Embryonic facial prominence (tissue), 1 donor: Measurements from ENCODE around the gene UNKL.
A peak's percentile ranks its signal among the peaks of the same experiment; 100 is the strongest.

Source experiments
- DNase-seq: peaks from one replicate; pipeline ENCODE4 v3.0.0-alpha.2; 2016; ENCODE audit errors: extremely low spot score

UNKL gene

DNA sequence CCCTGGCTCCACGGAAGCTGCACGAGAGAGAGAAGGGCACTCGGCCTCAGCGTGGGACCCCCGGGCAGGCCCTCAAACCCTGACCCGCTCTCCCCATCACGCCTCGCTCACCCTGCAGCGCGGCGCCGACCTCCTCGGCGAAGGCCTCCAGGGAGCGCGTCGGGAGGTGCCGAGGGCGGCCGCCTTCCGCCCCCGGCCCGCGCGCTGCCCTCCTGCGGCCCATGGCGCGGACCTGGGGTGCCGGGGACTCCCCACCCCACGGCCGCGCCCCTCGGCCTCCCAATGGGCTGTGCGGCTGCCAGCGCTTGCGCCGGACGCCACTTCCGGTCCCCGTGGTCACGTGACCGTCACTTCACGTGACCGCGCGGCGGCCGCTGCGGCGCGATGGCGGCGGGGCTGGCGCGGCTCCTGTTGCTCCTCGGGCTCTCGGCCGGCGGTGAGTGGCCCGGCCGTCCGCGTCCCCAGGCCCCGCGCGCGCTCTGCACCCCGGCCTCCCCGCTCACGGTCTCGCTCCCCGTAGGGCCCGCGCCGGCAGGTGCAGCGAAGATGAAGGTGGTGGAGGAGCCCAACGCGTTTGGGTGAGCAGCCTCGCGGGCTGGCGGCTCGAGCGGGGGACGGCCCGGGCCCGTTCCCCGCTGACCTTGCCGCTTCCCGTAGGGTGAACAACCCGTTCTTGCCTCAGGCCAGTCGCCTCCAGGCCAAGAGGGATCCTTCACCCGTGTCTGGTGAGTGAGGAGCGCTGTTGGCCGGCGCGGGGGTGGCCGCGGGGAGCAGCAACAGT, 62.7 kb downstream of the UNKL start, which contains the start of the genes GNPTG and TSR3:
Gene GNPTG (plus strand): TSS at position 350 of the 781 bp plus-strand sequence. CDS start 35 bp downstream, at position 385.
Gene TSR3 (minus strand): TSS at position 297 of the 781 bp plus-strand sequence. CDS start 74 bp downstream, at position 223.
- peak; percentile 56 for DNase-seq

DNA sequence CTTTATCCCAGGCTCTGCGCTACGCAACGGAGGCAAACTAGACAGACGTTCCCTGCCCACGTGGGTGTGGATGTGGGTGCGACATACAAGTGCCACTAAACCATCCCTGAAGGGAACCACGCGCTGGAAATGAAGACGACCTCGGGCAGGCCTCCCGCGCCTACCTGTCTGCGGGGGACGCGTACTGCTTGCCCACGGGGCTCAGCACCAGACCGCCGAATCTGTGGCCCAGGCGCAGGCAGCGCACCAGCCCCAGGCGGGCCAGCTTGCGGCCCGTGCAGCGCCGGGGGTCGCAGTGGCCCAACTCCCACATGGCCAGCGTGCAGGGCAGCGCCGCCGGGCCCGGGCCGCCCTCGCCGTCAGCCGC, 63.3 kb downstream of the UNKL start:
- DNase-seq = no peak

DNA sequence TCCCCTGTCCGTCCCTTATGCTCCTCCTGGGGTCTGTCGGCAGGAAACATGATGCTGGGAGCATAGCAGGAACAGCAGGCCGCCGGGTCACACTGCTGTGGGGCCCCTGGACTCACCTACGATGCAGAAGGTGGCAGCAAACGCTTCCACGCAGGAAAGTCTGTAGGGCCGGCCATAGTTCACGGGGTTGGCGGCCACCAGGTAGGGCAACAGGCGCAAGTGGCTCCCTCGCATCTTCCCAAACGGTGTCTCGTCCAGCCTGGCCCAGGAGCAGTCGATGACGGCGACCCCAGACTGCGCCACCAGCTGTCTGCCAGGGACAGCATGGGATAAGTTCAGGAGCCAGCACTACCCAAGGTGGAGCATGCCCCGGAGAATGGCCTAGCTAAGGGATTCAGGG, 63.8 kb downstream of the UNKL start:
- no peak for DNase-seq

DNA sequence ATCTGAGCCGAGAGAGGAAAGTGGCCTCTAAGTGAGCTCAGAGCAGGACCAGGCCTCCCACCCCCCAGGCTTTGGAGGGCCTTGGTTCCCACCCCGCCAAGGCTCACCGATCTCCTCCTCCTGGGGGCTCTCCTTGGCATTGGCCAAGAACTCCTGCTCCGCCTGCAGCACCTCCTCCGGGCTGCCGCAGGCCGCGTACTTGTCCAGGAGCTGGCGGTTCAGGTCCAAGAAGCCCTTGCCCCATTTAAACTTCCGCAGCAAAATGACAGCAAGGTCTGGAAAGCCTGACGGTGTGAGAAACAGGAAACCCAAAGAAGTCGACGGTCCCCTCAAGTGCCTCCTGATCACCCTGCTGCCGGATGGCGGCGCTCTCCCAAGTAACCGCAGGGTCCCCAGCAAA, 64.6 kb downstream of the UNKL start:
- DNase-seq = no peak

DNA sequence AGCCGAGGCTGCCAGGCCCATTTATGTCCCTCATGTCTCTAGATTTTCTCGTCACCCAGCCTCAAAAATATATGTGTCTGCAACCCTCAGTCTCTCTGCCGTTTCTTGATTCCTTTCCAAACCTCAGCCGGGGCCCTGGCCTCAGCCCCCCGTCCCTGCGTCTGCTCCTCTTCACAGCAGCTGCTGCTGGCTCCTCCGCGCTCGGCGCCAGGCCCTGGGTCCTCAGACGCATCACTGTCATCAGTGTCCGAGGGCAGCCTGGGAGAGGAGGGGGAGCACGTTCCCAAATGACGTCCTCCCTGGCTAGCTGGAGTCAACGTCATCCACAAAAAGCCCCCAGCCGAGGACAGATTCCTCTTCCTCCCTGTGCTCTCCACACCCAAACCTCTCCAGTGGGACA, 65.2 kb downstream of the UNKL start:
- DNase-seq = no peak

DNA sequence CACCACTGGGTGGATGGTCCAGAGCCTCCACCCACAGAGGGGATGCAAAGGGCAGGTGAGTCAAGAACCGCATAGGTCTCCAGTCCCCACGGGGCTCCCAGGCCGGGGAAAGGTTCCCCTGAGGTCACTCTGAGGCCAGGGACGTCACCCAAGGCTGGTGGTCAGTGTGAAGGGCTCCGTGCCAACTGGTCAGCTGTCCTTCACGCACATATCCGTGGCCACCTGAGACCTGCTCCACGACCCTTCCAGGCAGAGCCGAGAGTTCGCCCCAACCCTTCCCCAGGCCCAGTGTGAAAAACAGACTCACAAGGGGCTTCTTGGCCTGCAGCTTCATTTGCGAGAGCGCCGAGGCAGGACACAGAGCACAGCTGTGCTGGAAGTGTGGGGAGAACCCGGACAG, 65.6 kb downstream of the UNKL start:
- no peak for DNase-seq

DNA sequence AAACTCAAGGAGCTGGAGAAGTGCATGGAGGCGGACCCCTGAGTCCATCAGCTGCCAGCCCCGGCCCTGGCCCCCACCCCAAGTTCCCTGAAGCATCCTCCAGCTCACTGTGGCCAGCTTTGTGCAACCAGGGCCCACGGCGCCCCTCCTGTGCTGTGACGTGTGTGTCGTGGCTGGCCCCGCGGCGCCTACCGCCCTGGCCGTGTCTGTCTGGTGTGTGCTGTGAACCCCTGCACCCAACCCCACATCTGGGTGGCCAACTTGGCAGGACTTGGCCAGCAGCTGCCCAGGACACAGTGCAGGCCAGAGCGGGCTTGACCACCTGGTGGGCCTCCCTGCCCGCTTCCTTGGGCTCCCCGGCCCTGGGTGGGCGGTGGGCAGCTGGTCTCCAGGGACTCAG, 66.1 kb downstream of the UNKL start:
- no peak for DNase-seq

DNA sequence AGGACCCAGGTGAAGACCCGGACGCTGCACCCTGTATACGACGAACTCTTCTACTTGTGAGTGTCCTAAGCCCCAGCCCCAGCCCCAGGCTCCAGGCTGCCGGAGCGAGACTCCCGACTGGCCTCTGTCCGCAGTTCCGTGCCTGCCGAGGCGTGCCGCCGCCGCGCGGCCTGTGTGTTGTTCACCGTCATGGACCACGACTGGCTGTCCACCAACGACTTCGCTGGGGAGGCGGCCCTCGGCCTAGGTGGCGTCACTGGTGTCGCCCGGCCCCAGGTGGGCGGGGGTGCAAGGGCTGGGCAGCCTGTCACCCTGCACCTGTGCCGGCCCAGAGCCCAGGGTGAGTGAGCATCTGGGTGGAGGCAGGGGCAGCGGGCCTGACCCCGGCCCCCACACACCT, 66.5 kb downstream of the UNKL start:
- DNase-seq = no peak

DNA sequence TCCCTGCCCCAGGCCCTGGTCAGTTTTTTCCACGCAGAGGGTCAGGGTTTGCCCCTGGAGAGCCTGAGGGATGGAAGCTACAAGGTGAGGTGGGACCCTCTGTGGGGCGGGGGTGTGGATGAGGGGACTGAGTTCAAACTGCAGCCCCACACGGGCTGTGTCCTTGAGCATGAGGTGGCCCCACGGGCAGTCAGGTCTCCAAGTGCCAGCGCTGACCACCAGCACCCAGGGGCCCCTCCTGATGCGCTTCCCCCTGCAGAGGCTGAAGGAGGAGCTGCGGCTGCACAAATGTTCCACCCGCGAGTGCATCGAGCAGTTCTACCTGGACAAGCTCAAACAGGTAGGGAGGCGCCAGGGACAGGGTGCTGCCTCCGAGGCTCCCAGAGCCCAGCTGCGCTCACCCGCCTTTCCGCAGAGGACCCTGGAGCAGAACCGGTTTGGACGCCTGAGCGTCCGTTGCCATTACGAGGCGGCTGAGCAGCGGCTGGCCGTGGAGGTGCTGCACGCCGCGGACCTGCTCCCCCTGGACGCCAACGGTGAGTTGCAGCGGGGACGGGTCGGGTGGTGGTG, 67.1 kb downstream of the UNKL start:
- no peak for DNase-seq

DNA sequence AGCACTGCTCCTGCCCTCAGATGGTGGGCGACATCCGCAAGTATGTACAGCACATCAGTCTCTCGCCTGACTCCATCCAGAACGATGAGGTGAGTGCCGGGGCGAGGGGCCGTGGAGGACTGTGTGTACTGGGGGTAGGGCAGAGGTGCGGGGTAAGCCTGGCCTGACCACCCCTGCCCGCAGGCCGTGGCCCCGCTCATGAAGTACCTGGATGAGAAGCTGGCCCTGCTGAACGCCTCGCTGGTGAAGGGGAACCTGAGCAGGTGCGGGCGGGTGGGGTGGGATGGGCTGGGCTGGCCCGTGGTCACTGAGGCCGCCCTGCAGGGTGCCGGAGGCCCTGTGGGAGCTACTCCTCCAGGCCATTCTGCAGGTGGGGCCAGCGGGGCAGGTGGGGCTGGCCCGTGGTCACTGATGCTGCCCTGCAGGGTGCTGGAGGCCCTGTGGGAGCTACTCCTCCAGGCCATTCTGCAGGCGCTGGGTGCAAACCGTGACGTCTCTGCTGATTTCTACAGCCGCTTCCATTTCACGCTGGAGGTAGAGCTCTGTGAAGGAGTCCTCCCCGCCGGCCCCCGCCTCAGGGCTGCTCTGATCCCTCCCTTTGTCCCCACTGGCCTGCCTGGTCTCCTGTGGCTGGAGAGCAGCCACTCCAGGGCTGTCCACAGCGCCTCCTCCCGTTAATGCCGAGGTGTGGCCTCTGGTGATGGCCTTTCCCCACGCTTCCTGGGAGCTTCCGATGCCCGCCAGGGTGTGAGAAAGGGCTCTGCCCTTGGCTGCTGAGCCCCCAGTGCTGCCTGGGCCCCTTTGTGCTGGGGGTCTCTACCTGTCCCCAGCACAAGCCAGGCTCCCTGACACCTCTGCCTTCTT, 67.8 kb downstream of the UNKL start:
- no peak for DNase-seq

DNA sequence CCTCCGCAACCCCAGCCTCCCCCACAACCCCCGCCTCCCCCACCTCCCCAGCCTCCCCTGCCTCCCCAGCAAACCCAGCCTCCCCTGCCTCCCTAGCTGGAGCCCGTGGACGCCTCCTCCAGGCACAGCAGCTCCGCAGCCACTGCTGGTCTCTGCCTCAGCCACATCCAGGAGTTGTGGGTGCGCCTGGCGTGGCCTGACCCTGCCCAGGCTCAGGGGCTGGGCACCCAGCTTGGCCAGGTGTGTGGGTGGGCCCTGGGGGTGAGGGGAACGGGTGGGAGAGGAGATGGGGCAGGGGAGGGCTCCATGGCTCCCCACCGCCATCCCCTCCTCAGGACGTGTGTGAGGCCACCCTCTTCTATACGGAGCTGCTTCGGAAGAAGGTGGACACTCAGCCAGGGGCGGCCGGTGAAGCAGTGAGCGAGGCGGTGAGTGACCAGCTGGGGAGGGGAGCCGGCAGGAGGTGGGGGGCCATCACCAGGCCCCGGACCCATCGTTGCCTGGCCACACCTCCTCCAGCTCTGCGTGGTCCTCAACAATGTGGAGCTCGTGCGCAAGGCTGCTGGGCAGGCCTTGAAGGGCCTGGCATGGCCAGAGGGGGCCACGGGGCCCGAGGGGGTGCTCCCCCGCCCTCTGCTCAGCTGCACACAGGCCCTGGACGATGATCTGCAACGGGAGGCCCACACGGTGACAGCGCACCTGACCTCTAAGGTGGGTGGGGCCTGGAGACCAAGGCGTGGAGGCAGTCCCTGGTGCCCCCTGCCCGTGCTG, 68.7 kb downstream of the UNKL start:
- no peak for DNase-seq

DNA sequence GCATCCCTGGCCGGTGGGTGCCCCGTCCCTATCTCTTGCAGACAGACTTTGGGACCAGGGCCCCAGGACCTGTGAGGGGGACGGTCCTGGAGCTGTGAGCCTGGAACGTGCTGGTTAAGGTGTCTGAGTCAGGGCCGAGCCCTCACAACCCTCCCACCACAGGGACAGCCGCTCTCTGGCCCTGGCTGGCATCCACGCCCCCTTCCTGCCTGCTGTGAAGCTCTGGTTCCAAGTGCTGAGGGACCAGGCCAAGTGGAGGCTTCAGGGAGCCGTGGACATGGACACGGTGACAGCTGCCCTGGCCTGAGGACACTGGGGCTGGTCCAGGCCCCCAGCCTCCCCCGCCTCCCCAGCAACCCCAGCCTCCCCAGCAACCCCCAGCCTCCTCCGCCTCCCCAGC, 69.4 kb downstream of the UNKL start:
- no peak for DNase-seq

DNA sequence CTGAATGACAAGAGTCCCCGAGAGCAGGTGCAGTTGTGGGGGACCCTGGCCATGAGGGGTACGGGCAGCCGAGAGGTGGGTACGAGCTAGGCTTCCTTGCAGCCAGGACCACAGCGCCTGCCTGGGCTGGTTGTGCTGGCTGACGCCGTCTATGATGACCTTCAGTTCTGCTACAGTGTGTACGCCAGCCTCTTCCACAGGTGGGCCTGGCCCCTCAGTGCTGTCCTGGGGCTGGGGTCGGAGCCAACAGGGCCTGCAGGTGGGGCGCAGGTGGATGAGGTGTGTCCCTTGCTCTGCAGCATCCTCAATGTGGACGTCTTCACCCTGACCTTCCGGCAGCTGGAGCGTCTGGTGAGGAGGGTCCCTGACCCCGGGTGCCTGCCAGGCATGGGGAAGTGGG, 70.0 kb downstream of the UNKL start:
- DNase-seq = no peak

DNA sequence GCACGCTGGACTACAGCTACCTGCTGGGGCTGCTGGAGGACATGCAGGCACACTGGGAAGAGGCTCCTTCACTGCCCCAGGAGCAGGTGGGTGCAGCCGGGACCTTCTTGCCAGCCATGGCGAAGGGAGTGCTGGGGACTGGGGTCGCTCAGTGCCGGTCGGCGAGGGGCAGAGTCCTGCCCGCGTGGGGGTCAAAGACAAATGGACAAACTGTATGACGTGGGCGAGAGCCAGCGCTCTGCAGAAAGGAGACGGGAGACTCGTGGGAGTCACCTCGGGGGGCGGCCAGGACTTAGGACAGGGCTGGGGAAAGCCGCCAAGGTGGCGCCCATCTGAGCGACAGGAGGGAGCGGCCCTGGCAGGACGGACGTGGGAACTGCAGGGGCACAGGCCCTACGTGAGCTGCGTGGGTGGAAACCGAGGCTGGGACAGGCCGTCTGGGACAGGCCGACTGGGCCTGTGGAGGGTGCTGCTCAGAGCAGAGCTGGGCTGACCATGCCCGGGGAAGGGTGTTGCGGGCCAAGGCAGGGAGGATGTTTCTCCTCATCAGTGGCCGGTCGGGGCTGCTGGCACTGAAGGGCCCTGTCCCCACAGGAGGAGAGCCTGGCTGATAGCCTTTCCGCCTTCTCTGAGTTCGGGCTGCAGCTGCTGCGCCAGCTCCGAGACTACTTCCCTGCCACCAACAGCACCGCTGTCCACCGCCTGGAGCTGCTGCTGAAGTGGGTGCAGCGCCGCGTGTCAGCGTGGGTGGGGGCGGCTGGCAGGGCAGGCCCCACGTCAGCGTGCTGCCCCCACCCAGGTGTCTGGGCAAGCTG, 70.9 kb downstream of the UNKL start:
- no peak for DNase-seq

DNA sequence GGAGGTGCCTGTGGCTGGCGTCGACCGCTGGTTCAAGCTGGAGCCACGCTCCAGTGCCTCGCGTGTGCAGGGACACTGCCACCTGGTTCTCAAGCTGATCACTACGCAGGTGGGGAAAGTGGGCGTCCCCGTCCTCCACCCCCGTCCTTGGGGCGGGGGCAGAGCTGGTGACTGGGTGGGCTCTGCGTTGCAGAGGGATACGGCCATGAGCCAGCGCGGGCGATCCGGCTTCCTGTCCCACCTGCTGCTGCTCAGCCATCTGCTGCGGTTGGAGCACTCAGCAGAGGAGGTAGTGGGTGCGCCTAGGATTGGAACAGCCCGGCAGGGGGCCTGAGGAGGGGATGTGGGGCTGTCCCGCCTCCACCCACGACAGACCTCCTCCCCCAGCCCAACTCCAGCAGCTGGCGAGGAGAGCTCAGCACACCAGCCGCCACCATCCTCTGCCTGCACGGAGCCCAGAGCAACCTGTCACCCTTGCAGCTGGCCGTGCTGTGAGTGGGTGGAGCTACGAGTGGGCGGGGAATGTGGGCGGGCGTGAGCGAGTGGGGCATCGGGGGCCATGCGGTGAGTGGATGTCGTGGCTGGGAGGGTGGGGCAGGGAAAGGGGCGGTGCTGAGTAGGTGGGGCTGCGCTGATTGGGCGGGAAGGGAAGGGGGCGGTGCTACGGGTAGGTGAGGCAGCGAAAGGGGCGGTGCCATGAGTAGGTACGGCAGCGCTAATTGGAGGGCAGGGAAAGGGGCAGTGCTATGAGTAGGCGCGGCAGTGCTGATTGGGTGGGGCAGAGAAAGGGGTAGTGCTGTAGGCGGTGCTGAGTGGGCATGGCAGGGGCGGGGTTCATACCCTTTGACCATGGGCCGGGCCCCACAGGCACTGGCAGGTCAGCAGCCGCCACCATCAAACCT, 71.7 kb downstream of the UNKL start:
- peak; percentile 66 for DNase-seq

DNA sequence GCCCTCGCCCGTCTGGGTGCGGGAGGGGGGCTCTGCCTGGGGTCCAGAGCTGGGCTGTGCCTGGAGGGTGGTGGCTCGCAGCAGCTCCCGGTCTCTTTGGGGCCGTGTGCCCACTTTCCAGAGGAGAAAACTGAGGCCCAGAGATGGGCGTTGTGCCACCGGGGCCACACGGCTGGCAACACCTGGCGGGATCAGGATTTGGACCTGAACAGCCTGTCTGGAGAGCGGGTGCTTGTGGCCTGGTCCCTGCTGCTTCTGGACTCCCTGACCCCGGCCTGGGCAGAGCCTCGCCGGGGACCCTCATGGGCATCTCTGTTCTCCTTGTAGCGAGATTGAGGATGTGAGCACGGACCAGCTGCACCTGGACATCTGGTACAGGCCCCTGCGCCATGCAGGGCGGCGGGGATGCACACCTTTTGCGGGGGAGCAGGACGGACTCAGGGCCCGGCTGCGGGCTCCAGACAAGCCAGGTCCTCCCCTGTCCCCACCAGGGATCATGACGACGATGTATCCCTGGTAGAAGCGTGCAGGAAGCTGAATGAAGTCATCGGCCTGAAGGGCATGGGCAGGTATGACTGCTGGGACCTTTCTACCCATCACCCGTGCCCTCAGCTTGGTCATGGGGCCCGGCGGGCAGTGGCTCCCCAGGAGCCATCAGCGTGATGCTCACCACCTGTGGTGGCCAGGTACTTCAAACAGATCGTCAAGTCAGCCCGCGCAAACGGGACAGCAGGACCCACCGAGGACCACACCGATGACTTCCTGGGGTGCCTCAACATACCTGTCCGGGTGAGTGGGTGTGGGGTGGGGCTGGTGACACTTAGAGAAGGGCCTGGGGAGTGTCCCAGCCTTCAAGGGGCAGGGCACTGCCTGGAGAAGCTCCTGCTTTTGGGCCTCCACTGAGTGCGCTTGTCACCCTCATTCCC, 72.7 kb downstream of the UNKL start:
- DNase-seq = no peak

DNA sequence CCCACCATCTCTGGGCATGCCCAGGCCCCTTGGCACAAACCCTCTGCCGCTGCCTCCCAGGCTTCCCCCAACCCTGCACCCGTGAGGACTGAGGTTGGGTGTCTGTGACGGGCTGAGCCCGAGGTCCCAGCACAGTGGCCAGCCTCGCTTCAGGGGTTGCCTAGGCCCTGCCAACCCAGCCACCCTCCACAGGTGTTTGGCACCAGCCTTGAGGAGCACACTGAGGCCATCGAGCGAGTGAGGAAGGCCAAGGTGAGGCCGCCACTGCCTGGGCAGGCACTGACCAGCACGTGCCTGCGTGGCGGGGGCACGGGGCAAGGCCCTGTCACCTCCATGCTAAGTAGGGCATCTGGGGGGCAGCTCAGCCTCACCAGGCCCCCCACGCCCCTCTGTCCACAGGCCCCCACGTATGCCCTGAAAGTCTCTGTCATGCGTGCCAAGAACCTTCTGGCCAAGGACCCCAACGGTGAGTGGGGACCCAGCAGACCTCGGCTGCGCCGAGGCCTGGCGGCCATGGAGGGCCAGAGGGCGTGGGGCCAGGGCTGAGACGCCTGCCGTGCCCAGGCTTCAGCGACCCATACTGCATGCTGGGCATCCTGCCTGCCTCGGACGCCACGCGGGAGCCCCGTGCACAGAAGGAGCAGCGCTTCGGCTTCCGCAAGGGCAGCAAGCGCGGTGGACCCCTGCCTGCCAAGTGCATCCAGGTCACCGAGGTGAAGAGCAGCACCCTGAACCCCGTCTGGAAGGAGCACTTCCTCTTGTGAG, 73.6 kb downstream of the UNKL start:
- DNase-seq = no peak
